ENCODE results near the gene HSF2BP. TPM values are rescaled to one million over a fixed set of nuclear protein-coding genes. Genes with fewer than 3 reads are reported as not detected.

Gene HSF2BP
- total RNA-seq, 1 donor from 2014 or later: 0.71 TPM

Other genes starting within 250 kb of the HSF2BP start
- 7.4 and 7.5 TPM in 2 replicates for gene SIK1, start 232.4 kb downstream of the HSF2BP start, total RNA-seq
- 45.6 and 47.6 TPM in 2 replicates for gene RRP1B, start 72 bp upstream of the HSF2BP start, total RNA-seq
- 95.8 and 102 TPM in 2 replicates for gene PDXK, start 59.6 kb upstream of the HSF2BP start, total RNA-seq
- gene CSTB, start 116.8 kb upstream of the HSF2BP start, total RNA-seq: 64.3 and 67.4 TPM in 2 replicates
- gene RRP1, start 130.1 kb upstream of the HSF2BP start, total RNA-seq: 28.4 and 36.9 TPM in 2 replicates
- 124 and 135 TPM in 2 replicates for gene AGPAT3, start 205.7 kb upstream of the HSF2BP start, total RNA-seq